Panc1 (cell line): ENCODE data around the gene GPR152.

Experiments used
- CTCF ChIP-seq: fragments of 450-650 bp; IDR thresholded peaks from 2 replicates; pipeline ENCODE4 v1.5.1; 2017; ENCODE audit warnings: mild to moderate bottlenecking
- POLR2AphosphoS5 ChIP-seq: IDR thresholded peaks from 2 replicates; pipeline ENCODE4 v1.6.1; 2012; ENCODE audit warnings: mild to moderate bottlenecking, low read depth, low read length, moderate library complexity
- REST ChIP-seq, 2 experiments: IDR thresholded peaks; 2 replicates each; pipeline ENCODE4 v1.6.1; 2011 to 2012; ENCODE audit warnings: low read depth in 2 of 2, control low read depth in 1 of 2, low read length in 1 of 2, mild to moderate bottlenecking in 1 of 2, moderate library complexity in 1 of 2; ENCODE audit not compliant: insufficient read depth in 1 of 2

- TF ChIP-seq CTCF, result no peak
- TF ChIP-seq REST (IDR thresholded peaks at IDR 0.05; ENCODE audit: insufficient read depth in 1 of 2, low read depth in 2 of 2, low read length in 1 of 2), result no peak
- TF ChIP-seq POLR2AphosphoS5, result no peak
Observed at GRCh38 chr11:67468456-67468758, 15.9 kb upstream of the GPR152 start.
